Transverse colon (tissue), 4 donors: ENCODE measurements around the gene KRT2. TPM values are rescaled to one million over a fixed set of nuclear protein-coding genes. Genes with fewer than 3 reads are reported as not detected.

Source experiments
- DNase-seq: peaks from one replicate; pipeline ENCODE4 v3.0.0-alpha.2; 2019
- H3K27ac ChIP-seq, 4 donors: fragments of 200-600 bp; sonication (generic); 2 replicates each; pipeline ENCODE4 v1.5.1; 2016 to 2018; ENCODE audit warnings: inconsistent platforms in 4 of 4
- H3K27me3 ChIP-seq: fragments of 200-600 bp; sonication (generic); 2 replicates; pipeline ENCODE4 v1.5.1; 2017; ENCODE audit warnings: inconsistent platforms
- H3K36me3 ChIP-seq, 4 donors: fragments of 200-600 bp; sonication (generic); 2 replicates each; pipeline ENCODE4 v1.5.1; 2017 to 2019; ENCODE audit warnings: inconsistent platforms in 4 of 4
- H3K4me1 ChIP-seq, 4 donors: fragments of 200-600 bp; sonication (generic); 2 replicates each; pipeline ENCODE4 v1.5.1; 2017 to 2020; ENCODE audit warnings: inconsistent platforms in 4 of 4
- H3K4me3 ChIP-seq, 4 donors: fragments of 200-600 bp; sonication (generic); 1 replicate in 1 of 4; 2 replicates in 3 of 4; pipeline versions ENCODE4 v1.5.1 to v1.6.1; 2017 to 2019; ENCODE audit warnings: inconsistent platforms in 4 of 4
- H3K9me3 ChIP-seq, 2 donors: fragments of 200-600 bp; sonication (generic); 2 replicates each; pipeline ENCODE4 v1.5.1; 2017 to 2019; ENCODE audit warnings: inconsistent platforms in 2 of 2
- EP300 ChIP-seq: sonication (generic); formaldehyde crosslinking; IDR thresholded peaks from one replicate; pipeline ENCODE4 v1.6.1; 2017; ENCODE audit warnings: antibody characterized with exemption, low read depth
- POLR2A ChIP-seq: fragments of 450-650 bp; IDR thresholded peaks from one replicate; pipeline ENCODE4 v1.6.1; 2016; ENCODE audit warnings: antibody characterized with exemption, mild to moderate bottlenecking, moderate library complexity
- POLR2AphosphoS5 ChIP-seq, 3 donors: sonication (generic); formaldehyde crosslinking; IDR thresholded peaks; one replicate each; pipeline ENCODE4 v1.6.1; 2016; ENCODE audit warnings: antibody characterized with exemption in 3 of 3
- WGBS, 2 donors: methylation state at CpG; one replicate each; pipeline ENCODE4 v1.1.5; 2018; ENCODE audit warnings: low coverage in 1 of 2; 5-methylcytosine and 5-hydroxymethylcytosine counted together
- in situ Hi-C, 4 donors: fragments of 200-750 bp; cut with MboI; loops; one replicate each; pipeline versions ENCODE4 v1.15.0 to v1.15.1; 2017; ENCODE audit warnings: low sequenced_read_pairs in 3 of 4, low pct_ligation_motif_present in 1 of 4, low pct_unique_long_range_greater_than_20kb in 1 of 4
- intact Hi-C: fragments of 100-400 bp; cut with DNase I; formaldehyde crosslinking; loops from one replicate; pipeline ENCODE4 v1.15.1; 2023; ENCODE audit warnings: low total_unique reads
- total RNA-seq, 4 donors: library from RNA; depleted of rRNA; stranded (reverse); fragments of >200 nt; gene quantifications; one replicate each; pipeline ENCODE4 v1.1.0, GENCODE V29; 2016
- TF ChIP-seq, protein P1 (sequence below), 5 experiments: fragments of 200-600 bp in 3 of 5; fragments of 450-650 bp in 2 of 5; sonication (generic) in 3 of 5; IDR thresholded peaks; 1 replicate in 2 of 5; 2 replicates in 3 of 5; pipeline ENCODE4 v1.5.1; 2016 to 2017; ENCODE audit warnings: antibody characterized with exemption in 5 of 5, inconsistent platforms in 3 of 5, mild to moderate bottlenecking in 2 of 5, moderate library complexity in 1 of 5

KRT2 gene
- total RNA-seq, 4 donors from 2014 or later: not detected

DNA sequence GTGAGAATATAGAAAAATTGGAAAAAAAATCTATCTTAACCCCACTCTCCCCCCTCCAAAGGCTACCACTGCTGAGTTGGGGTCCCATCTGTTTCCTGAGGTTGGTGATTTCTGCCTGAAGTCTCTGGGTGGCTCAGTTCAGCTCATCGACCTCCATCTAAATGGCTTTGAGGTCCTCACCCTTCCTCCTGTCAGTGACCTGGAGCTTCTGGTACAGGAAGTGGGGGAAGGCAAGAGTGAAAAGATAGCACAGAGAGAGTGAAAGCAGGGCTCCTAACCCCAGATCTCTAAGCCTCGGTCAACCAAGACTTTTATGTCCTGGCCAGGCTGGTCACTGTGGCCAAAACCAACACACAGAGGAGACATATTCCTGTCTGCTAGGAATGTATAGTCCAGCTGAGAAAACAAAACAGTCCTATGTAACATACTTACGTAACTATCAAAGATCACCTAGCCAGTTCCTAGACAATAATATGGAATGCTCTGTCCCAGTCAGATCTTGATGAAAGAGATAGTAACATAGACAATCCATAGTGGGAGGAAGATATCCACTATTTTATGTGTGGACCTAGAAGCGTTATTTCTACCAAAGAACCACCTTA, 21.3 kb downstream of the KRT2 start:
- in situ Hi-C loops: no loop called here
- WGBS, 2 donors: 66 to 73% methylated on average over 3 to 4 of the region's 4 CpGs
- H3K36me3 ChIP-seq: no peaks in the 10 kb centered on the region
- no peaks in the 10 kb centered on the region for H3K4me1 ChIP-seq
- DNase-seq: no peak
- H3K27ac ChIP-seq: no peak overlapping the region
- TF ChIP-seq POLR2A: no peak
- TF ChIP-seq EP300: no peak
- no peak for TF ChIP-seq POLR2AphosphoS5 (IDR thresholded peaks at IDR 0.05)
- TF ChIP-seq, protein P1, sequence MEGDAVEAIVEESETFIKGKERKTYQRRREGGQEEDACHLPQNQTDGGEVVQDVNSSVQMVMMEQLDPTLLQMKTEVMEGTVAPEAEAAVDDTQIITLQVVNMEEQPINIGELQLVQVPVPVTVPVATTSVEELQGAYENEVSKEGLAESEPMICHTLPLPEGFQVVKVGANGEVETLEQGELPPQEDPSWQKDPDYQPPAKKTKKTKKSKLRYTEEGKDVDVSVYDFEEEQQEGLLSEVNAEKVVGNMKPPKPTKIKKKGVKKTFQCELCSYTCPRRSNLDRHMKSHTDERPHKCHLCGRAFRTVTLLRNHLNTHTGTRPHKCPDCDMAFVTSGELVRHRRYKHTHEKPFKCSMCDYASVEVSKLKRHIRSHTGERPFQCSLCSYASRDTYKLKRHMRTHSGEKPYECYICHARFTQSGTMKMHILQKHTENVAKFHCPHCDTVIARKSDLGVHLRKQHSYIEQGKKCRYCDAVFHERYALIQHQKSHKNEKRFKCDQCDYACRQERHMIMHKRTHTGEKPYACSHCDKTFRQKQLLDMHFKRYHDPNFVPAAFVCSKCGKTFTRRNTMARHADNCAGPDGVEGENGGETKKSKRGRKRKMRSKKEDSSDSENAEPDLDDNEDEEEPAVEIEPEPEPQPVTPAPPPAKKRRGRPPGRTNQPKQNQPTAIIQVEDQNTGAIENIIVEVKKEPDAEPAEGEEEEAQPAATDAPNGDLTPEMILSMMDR (IDR thresholded peaks at IDR 0.05): no peak
- no peaks in the 10 kb centered on the region for H3K9me3 ChIP-seq
- intact Hi-C loops: no loop called here
- H3K4me3 ChIP-seq: no peak overlapping the region
- no peaks in the 10 kb centered on the region for H3K27me3 ChIP-seq

GRCh38 chr12:52630008-52630500, 22.0 kb downstream of the KRT2 start:
- H3K36me3 ChIP-seq: no peaks in the 10 kb centered on the region
- in situ Hi-C loops: no loop called here
- H3K27ac ChIP-seq: no peak overlapping the region
- TF ChIP-seq POLR2A (no peak), EP300 (no peak), POLR2AphosphoS5 (IDR thresholded peaks at IDR 0.05) (no peak)
- TF ChIP-seq, protein P1 (IDR thresholded peaks at IDR 0.05): no peak
- no peaks in the 10 kb centered on the region for H3K27me3 ChIP-seq
- intact Hi-C loops: no loop called here
- WGBS, 2 donors: 50 to 65% methylated on average over 1 to 7 of the region's 7 CpGs
- H3K4me1 ChIP-seq: no peaks in the 10 kb centered on the region
- DNase-seq: no peak
- no peak overlapping the region for H3K4me3 ChIP-seq
- H3K9me3 ChIP-seq: no peaks in the 10 kb centered on the region

DNA sequence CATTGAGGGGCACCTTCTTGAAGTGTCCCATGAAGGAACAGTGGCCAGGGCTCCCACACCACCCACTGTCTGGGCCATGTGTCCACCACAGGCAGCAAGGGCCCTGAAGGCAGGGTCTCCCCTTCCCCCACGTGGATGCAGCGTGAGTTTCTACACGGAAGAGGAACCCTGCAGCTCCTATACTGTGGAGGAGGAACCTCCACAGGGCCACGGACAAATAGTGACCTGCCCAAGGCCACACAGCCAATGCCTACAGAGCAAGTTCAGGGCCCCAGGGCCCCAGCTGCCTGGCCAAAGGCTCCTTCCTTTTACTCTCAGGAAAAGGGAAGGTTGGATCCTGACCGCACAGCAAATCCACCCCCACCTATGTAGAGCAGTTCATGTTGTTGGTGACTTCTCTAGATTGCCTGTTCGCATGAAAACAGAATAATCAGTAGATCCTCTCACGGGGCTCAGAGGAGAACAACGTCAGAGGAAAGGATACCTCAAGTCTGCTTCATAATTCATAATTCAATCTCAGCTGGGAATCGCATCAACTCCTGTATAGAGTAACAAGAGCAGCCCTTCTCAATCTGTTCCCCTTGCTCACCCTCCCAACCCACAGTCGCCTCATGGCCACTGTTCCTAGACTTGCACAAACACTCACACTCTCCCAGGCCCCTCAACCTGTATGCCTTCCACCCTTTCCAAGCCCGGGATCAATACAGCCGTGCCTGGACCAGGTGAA, 22.6 kb downstream of the KRT2 start:
- 75 to 77% methylated on average over 4 to 12 of the region's 12 CpGs for WGBS, 2 donors
- Histone ChIP-seq H3K4me1 (no peaks in the 10 kb centered on the region), H3K4me3 (no peak overlapping the region), H3K36me3 (no peaks in the 10 kb centered on the region), H3K27ac (no peak overlapping the region), H3K27me3 (no peaks in the 10 kb centered on the region), H3K9me3 (no peaks in the 10 kb centered on the region)
- in situ Hi-C loops: no loop called here
- no peak for TF ChIP-seq POLR2AphosphoS5 (IDR thresholded peaks at IDR 0.05)
- no peak for TF ChIP-seq EP300
- TF ChIP-seq, protein P1 (IDR thresholded peaks at IDR 0.05): no peak
- TF ChIP-seq POLR2A: no peak
- no peak for DNase-seq
- intact Hi-C loops: loop anchor here (1.0 kb wide), 1 partner anchor 21 kb away; no protein-coding TSS in a partner anchor

GRCh38 chr12:52628841-52629240, 23.2 kb downstream of the KRT2 start:
- H3K9me3 ChIP-seq: no peaks in the 10 kb centered on the region
- WGBS, 2 donors: 100% methylated on average over 1 of the region's 2 CpGs
- intact Hi-C loops: loop anchor here (1.0 kb wide), 1 partner anchor 21 kb away; no protein-coding TSS in a partner anchor
- no peak overlapping the region for H3K27ac ChIP-seq
- TF ChIP-seq POLR2AphosphoS5 (IDR thresholded peaks at IDR 0.05) (no peak), POLR2A (no peak), EP300 (no peak)
- TF ChIP-seq, protein P1 (IDR thresholded peaks at IDR 0.05): no peak
- no peaks in the 10 kb centered on the region for H3K4me1 ChIP-seq
- in situ Hi-C loops: no loop called here
- no peaks in the 10 kb centered on the region for H3K36me3 ChIP-seq
- DNase-seq: no peak
- no peaks in the 10 kb centered on the region for H3K27me3 ChIP-seq
- no peak overlapping the region for H3K4me3 ChIP-seq
